Left kidney (tissue), 8 donors: ENCODE results near the gene OR51B4. TPM values are rescaled to one million over a fixed set of nuclear protein-coding genes. Genes with fewer than 3 reads are reported as not detected.
"Not testable (repeated sequence)": the region's sequence is repeated elsewhere in the genome, so short reads cannot be mapped to it uniquely, and the experiment has no call there.

Experiments used
- DNase-seq: peaks from one replicate; pipeline ENCODE4 v3.0.0-alpha.2; 2013
- long read RNA-seq, 8 donors: transcript quantifications; one replicate each; lab custom pipeline, GENCODE V29; 2026
- polyA plus RNA-seq: library from polyadenylated mRNA; unstranded; fragments of 120-200 nt; gene quantifications from one replicate; pipeline ENCODE4 v1.2.1, GENCODE V29; 2013; ENCODE audit not compliant: insufficient read length

OR51B4 gene
- 0.35 TPM for polyA plus RNA-seq
- long read RNA-seq, donor 1: 0 reads
- long read RNA-seq, donor 2: 0 reads
- long read RNA-seq, donor 3: 0 reads
- long read RNA-seq, donor 4: 0 reads
- long read RNA-seq, donor 5: 0 reads
- long read RNA-seq, donor 6: 0 reads
- long read RNA-seq, donor 7: 0 reads
- long read RNA-seq, donor 8: 0 reads

GRCh38 chr11:5301846-5302245 is at the start of gene OR51B4:
OR51B4 (minus strand) TSS chr11:5301946; CDS start chr11:5301946, 0 bp downstream.
- no peak for DNase-seq

DNA sequence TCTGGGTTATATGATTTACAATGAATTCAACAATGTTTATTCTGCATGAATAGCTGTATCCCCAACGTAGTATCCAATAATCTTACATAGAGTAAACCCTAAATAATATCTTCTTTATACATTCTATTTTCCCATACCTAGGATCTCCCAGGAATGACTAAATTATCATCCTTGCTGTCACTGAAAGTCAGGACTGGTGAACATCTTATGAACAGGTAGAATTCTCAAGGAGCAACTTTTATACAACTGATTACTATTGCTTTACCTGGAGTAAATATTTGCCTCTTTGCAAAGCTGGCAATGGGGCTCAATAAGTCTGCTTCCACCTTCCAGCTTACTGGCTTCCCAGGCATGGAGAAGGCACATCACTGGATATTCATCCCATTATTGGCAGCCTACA is 49.5 kb upstream of the OR51B4 start, which contains the start of gene OR51B6:
Gene OR51B6 (plus strand): TSS at position 301 of the 400 bp plus-strand sequence. CDS start 0 bp downstream, at position 301.
- DNase-seq: no peak

DNA sequence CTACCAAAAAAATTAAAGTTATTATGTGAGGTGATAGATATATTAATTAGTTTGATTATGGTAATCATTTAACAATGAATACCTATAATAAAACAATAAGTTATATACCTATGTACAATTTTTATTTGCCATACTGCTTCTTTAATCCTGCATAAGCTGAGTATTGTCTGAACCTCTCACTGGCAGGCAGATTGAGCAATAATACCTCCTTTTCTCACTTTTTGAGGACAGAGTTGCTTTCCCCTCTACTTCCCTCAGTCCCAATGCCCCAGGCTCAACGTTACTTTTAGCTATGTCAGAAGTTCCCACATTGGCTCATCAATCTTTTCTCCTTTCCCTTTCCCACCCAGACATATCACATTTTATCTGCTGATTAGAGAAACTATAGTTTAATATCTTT is 47.8 kb upstream of the OR51B4 start:
- no peak for DNase-seq

- no peak for DNase-seq
These were observed 46.9 kb upstream of the OR51B4 start for GRCh38 chr11:5348551-5349194.

DNA sequence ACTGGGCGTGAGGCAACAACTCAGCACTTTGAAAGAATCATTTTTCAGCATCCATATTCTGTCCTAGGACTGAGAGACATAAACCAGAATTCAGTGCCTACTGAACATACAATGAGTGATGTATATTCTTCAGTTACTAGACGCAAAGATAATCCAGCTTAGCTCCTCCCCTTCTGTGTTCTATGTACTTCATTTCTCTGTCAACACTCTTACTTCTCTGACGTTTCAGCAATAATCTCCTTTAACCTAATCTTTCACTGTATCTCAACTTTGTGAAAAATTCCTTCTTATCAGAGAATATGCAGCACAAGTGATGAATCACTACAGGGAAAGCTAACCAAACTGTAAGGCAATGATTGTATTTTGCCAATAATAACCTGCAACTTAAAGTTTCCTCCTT is 44.1 kb upstream of the OR51B4 start:
- no peak for DNase-seq

DNA sequence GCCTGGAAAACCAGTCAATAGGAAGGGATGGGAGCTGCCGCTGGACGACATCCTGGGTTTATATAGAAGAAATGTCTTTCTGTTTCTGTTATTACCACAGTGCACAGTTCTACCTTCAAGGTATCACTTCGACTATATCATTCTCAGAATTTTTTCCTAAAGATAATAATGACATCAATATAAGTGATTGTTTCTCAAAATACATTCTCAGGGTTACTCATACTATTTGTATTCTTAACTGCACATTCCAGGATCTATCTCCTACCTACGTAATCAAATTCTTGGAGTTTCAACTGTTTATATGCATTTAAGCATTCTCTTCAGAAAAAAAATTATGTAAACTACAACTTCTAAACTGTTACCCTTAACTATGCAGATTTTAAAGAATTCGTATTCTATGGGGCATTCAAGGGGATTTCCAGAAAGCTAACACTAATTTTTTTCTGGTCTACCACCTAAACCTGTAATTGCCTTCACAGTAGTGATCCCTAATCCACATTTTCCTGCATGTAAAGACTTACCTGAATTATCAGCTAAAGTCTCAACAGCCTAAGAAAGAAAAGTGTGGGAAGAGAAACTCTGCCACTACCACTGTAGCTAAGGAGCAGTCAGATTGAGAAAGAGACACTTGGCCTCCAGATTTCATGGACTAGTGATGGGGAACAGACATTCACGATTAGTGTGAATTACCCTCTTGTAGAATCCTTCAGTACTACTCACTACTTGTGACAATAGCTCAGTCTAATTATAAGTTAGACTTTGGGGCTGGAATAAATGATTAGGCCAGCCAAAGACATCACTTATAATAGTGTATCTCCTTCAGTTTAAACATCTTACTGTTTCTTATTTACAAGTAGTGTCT is 42.0 kb upstream of the OR51B4 start, which contains the start of gene OR51B5:
Gene OR51B5 (minus strand): TSS at position 51 of the 862 bp plus-strand sequence. CDS start 0 bp downstream, at position 51.
- no peak for DNase-seq

DNA sequence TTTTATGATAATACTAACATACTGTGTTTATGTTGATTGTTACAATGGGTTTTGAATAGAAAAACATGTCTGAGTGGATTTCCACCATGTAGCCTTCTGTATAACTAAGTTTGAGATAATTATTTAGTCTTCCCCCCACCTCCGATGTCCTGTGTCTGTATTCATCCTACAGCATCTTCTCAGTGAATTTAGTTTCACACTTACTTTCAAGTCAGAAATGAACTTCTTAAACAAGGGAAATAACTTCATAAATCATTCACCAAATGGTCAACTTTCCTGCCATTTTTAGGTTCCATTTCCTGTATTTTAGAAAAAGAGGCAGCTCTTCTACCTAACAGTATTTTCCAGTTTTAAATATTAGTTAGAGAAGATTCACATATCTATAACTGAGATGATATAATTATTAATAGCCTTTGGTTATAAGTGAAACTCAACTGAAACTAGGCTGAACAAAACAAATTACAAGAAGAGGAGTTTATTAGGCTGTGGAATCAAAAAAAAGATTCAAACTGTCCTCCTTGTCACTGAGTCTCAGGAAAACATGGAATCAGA is 38.1 kb upstream of the OR51B4 start:
- no peak for DNase-seq

- not testable (repeated sequence) for DNase-seq
These were observed 35.5 kb upstream of the OR51B4 start for GRCh38 chr11:5337253-5337652.

- no peak for DNase-seq
These were observed 34.6 kb upstream of the OR51B4 start for GRCh38 chr11:5336331-5336730.

DNA sequence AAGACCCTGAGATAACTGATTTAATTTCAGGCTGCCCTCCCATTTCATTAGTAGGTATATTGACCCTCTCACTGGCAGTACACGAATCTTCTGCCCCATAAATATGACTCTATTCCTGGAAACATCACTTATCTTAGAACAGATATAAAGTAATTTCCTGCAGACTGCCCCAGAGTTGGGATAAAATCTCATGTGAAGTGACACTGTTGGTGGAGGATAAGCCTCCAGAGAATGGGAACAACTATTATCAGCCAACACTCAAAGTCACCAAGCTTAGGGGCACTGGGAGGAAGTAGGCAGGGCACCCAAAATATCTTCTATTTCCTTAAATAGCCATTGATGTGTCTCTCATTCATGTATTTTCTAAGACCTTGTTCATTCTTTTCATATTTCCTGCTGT is 33.4 kb upstream of the OR51B4 start:
- DNase-seq: no peak

DNA sequence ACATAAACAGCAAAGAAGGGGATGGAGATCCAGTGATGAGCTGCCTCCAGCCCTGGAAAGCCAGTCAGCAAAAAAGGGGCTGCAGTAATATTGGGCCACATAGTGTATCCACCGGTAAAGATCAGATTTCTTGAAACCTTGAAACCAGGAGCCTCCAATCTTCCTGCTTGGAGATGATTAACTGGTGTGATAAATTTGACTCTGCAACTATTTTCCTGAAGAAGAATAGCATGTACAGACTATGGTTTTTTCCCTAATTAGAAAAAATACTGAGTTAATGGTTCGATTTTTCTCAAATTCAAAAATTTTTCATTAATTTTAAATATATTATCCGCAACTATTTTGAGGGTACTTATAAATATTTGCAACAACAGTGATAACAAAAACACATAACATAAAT is 22.5 kb upstream of the OR51B4 start, which contains the start of gene OR51B2:
Gene OR51B2 (minus strand): TSS at position 101 of the 400 bp plus-strand sequence. CDS start 0 bp downstream, at position 101.
- no peak for DNase-seq

DNA sequence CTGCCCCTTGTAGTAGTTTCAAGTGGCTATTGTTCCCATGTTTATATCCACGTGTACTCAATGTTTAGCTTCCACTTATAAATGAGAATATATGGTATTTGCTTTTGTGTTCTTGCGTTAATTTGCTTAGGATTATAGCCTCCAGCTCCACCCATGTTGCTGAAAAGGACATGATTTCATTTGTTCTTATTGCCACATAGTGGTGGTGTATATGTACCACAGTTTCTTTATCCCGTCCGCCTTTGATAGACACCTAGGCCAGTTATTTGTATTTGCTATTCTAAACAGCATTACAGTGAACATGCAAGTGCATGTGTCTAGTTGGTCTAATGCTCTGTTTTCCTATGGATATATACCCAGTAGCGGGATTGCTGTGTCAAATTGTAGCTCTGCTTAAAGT is 15.5 kb upstream of the OR51B4 start:
- no peak for DNase-seq

GRCh38 chr11:5313326-5314023 is 11.7 kb upstream of the OR51B4 start:
- not testable (repeated sequence) for DNase-seq

GRCh38 chr11:5310423-5310822 is 8.7 kb upstream of the OR51B4 start:
- DNase-seq: no peak

DNA sequence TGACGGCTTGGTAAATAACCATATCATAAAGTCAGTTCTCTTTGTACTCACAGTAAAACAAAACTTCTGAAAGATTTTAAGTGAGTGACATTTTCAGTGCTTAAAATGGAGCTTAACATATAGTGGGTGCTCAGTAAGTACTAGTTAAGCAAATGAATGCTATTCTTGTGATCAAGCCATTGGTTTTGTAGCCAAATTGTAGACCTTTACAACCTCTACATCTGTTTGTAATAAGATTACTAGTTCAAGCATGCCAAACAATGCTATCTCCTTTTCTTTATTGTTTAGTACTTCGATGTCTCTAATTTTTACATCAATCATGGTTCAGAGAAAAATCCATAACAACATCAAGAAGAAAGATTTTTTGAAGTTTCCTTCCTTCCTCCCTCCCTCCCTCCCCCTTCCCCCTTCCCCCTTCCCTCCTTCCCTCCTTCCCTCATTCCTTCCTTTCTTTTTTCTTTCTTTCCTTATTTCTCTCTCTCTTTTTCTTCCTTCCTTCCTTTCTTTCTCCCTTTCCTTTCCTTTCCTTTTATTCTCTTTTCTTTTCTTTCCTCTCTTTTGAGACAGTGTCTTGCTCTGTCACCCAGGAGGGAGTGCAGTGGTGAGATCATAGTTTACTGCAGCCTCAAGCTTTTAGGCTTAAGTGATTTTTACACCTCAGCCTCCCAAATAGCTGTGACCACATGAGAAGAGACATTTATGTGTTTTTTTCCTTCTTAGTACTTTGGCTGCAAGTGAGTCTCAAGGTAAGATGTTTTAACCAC is 5.7 kb upstream of the OR51B4 start:
- no peak for DNase-seq

DNA sequence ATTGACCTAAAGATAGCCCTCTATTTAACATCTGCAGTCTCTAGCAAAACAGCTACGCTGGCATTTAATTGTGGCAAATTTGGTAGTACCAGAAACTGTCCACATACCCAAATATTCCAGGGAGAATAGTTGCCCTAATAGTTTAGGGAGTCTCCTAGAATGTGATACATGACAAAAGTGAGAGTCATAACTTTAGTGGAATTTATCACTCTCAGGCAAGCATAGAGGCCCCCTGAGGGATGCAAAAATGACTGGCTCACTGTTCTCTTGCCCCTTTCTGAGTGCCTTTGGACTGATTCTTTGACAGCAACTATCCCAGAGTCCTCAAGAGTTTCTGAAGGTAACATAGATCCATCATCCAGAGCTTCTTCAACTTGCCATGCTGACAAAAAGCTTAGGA is 2.3 kb upstream of the OR51B4 start:
- no peak for DNase-seq

DNA sequence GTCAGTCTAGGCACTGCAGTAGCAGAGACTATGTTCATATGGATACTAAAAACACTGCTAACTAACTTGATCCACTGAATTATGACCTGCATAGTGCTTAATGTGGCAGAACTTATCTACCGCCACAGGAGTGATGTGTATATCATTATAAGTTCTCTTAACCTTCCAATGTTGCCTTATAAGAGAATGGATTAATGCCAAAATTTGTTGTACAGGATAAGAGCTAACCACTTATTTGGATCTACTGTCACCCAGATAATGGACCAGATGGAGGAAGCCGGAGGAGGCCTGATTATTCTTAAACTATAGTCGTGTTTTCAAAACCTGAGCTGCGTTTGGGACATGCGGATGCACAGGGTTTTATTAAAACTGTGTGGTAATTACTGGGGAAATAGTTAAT is 1.9 kb upstream of the OR51B4 start:
- no peak for DNase-seq

DNA sequence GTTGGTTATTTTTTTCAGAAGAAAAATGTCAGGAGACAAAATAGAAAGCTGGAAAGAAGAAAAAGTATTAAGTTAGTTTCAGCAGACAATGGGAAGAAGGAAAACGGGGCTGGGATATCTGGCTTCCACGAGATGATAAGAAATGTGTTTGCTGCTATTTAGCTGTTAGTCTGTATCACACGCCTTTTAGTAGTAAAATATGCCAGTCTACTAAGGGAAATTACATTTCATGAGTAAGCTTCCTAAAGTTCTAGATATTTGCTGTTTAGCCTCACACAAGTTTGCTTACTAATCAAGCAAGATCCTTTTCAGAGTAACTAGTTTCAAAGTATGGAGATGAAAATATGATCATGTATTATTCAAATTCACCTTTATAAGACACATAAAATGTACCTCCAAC is 1.5 kb downstream of the OR51B4 start:
- DNase-seq: no peak

GRCh38 chr11:5298451-5298850 is 3.3 kb downstream of the OR51B4 start:
- DNase-seq: no peak

GRCh38 chr11:5297721-5298323 is 3.9 kb downstream of the OR51B4 start:
- no peak for DNase-seq
